Measurements from ENCODE around the gene COL23A1.

The COL23A1 gene

DNA sequence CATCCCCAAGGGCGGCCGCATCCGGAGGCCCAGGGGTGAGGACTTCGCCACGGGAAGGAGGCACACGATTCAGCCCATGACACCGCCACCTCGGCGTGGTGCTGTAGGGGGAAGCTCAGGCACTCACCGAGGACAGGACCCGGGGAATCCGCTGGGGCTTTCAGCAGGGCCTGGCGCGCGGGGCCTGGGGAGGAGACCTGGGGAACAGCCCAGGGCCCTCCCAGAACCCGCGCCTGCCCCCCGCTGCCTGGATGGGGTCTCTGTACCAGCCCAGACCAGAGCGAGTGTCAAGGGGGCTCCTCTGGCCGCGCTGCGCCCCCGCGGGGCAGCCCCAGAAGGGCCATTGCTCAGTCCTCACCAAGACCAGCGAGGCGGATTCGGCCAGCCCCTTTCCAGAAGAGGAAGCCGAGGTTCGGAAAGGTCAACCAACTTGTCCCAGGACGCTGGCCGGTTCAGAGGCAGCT lies 12.8 kb downstream of the COL23A1 start:
- H3K36me3 ChIP-seq (replicated peaks; ENCODE audit: insufficient read depth, low read length): no peaks in the 10 kb centered on the region
- H2AFZ ChIP-seq (ENCODE audit: low read length): no peak overlapping the region
- H3K4me1 ChIP-seq (ENCODE audit: low read length): no peaks in the 10 kb centered on the region
- H3K4me3 ChIP-seq (ENCODE audit: low read length): no peak overlapping the region
- H3K9ac ChIP-seq (ENCODE audit: low read length): no peak overlapping the region
- peaks cover 29% of the 10 kb centered on the region; the same call in 1 of the 2 replicates for H3K27me3 ChIP-seq (replicated peaks; ENCODE audit: insufficient read depth, low read length)
- no peaks in the 10 kb centered on the region for H3K79me2 ChIP-seq (ENCODE audit: low read length)
- no peaks in the 10 kb centered on the region for H3F3A ChIP-seq (ENCODE audit: insufficient read depth, low read length)
- H3K9me2 ChIP-seq (replicated peaks; ENCODE audit: insufficient read depth, low read length): no peaks in the 10 kb centered on the region
- DNase-seq: no peak
- H3K4me2 ChIP-seq (ENCODE audit: low read depth, low read length): no peak overlapping the region
- TF ChIP-seq EZH2phosphoT487 (IDR thresholded peaks at IDR 0.05; ENCODE audit: low read length): no peak
- TF ChIP-seq, protein P1, sequence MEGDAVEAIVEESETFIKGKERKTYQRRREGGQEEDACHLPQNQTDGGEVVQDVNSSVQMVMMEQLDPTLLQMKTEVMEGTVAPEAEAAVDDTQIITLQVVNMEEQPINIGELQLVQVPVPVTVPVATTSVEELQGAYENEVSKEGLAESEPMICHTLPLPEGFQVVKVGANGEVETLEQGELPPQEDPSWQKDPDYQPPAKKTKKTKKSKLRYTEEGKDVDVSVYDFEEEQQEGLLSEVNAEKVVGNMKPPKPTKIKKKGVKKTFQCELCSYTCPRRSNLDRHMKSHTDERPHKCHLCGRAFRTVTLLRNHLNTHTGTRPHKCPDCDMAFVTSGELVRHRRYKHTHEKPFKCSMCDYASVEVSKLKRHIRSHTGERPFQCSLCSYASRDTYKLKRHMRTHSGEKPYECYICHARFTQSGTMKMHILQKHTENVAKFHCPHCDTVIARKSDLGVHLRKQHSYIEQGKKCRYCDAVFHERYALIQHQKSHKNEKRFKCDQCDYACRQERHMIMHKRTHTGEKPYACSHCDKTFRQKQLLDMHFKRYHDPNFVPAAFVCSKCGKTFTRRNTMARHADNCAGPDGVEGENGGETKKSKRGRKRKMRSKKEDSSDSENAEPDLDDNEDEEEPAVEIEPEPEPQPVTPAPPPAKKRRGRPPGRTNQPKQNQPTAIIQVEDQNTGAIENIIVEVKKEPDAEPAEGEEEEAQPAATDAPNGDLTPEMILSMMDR (IDR thresholded peaks at IDR 0.05; ENCODE audit: low read length): no peak
- no peak for TF ChIP-seq EZH2 (optimal IDR thresholded peaks at IDR 0.05; ENCODE audit: low read depth, low read length)
- H3K27ac ChIP-seq (ENCODE audit: low read length): no peak overlapping the region
- H4K20me1 ChIP-seq (ENCODE audit: insufficient read depth, low read length): no peaks in the 10 kb centered on the region
- H3K9me3 ChIP-seq (replicated peaks; ENCODE audit: insufficient read depth, low read length): no peaks in the 10 kb centered on the region

DNA sequence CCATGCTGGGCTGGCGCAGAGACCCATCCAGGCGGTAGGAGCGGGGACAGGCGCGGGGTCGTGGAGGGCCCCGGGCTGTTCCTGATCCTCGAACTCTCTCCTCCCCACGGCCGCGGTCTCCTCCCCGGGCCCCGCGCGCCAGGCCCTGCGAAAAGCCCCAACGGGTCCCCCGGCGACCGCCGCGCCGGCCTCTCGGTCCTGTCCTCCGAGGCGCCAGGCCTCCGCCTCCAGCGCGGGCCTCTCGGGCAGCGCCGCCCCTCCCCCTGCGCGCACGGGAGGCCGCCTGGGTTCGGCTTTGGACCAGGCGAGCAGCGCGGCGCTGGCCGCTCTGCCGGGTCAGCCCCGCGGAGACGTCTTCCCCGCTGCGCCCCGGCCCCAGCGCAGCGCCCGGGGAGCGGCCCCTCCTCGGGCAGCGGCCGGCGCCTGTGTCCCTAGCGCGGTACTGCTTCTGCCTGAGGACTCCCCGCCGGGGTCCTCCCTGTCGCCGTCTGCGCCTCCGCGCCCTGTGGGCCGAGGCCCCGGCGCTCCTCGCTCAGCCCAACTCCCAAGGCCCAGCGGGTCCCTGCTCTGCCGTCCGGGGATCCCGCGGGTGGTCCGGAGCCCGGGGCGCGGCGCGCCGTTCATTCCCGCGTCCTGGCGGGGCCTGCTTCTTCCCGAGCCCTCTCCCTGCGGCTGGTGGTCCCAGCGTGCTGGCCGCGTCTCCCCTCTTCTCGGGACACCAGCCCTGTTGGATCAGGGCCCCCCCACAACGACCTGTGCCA lies 13.4 kb downstream of the COL23A1 start:
- Histone ChIP-seq H3K27ac (ENCODE audit: low read length) (no peak overlapping the region), H3K27me3 (replicated peaks; ENCODE audit: insufficient read depth, low read length) (peaks cover 28% of the 10 kb centered on the region; the same call in 1 of the 2 replicates), H3K9me2 (replicated peaks; ENCODE audit: insufficient read depth, low read length) (no peaks in the 10 kb centered on the region), H3K4me3 (ENCODE audit: low read length) (no peak overlapping the region), H3K79me2 (ENCODE audit: low read length) (no peaks in the 10 kb centered on the region), H3K4me2 (ENCODE audit: low read depth, low read length) (no peak overlapping the region), H3K9ac (ENCODE audit: low read length) (no peak overlapping the region), H4K20me1 (ENCODE audit: insufficient read depth, low read length) (no peaks in the 10 kb centered on the region), H3K36me3 (replicated peaks; ENCODE audit: insufficient read depth, low read length) (no peaks in the 10 kb centered on the region), H3K9me3 (replicated peaks; ENCODE audit: insufficient read depth, low read length) (no peaks in the 10 kb centered on the region), H3F3A (ENCODE audit: insufficient read depth, low read length) (no peaks in the 10 kb centered on the region), H3K4me1 (ENCODE audit: low read length) (no peaks in the 10 kb centered on the region), H2AFZ (ENCODE audit: low read length) (no peak overlapping the region)
- TF ChIP-seq EZH2phosphoT487 (IDR thresholded peaks at IDR 0.05; ENCODE audit: low read length) (no peak), EZH2 (optimal IDR thresholded peaks at IDR 0.05; ENCODE audit: low read depth, low read length) (no peak)
- TF ChIP-seq, protein P1 (IDR thresholded peaks at IDR 0.05; ENCODE audit: low read length): no peak
- no peak for DNase-seq

GRCh38 chr5:178573216-178573615 lies 17.0 kb downstream of the COL23A1 start:
- Histone ChIP-seq H3K27ac (ENCODE audit: low read length) (no peak overlapping the region), H3K9me2 (replicated peaks; ENCODE audit: insufficient read depth, low read length) (no peaks in the 10 kb centered on the region), H3K4me2 (ENCODE audit: low read depth, low read length) (no peak overlapping the region), H3F3A (ENCODE audit: insufficient read depth, low read length) (no peaks in the 10 kb centered on the region), H4K20me1 (ENCODE audit: insufficient read depth, low read length) (no peaks in the 10 kb centered on the region), H3K9me3 (replicated peaks; ENCODE audit: insufficient read depth, low read length) (no peaks in the 10 kb centered on the region), H3K4me1 (ENCODE audit: low read length) (no peaks in the 10 kb centered on the region), H3K36me3 (replicated peaks; ENCODE audit: insufficient read depth, low read length) (no peaks in the 10 kb centered on the region), H2AFZ (ENCODE audit: low read length) (no peak overlapping the region), H3K27me3 (replicated peaks; ENCODE audit: insufficient read depth, low read length) (peaks cover 25% of the 10 kb centered on the region; the same call in 1 of the 2 replicates), H3K9ac (ENCODE audit: low read length) (no peak overlapping the region), H3K4me3 (ENCODE audit: low read length) (no peak overlapping the region), H3K79me2 (ENCODE audit: low read length) (no peaks in the 10 kb centered on the region)
- TF ChIP-seq, protein P1 (IDR thresholded peaks at IDR 0.05; ENCODE audit: low read length): no peak
- TF ChIP-seq EZH2phosphoT487 (IDR thresholded peaks at IDR 0.05; ENCODE audit: low read length) (no peak), EZH2 (optimal IDR thresholded peaks at IDR 0.05; ENCODE audit: low read depth, low read length) (no peak)
- no peak for DNase-seq

All from MM.1S (cell line).